Cerebellar nuclear complex (tissue), 1 donor: Measurements from ENCODE around the gene PXDC1.

Experiments
- DNase-seq, 2 experiments: peaks; one replicate each; lab custom pipeline; 2025; lab: John Stamatoyannopoulos, UW

The PXDC1 gene

GRCh38 chr6:3751077-3751729, at the start of gene PXDC1:
PXDC1 (minus strand) TSS chr6:3751713; CDS start chr6:3751531, 182 bp downstream.
- no peak for DNase-seq

GRCh38 chr6:3800850-3801591, 49.5 kb upstream of the PXDC1 start:
- DNase-seq: no peak

DNA sequence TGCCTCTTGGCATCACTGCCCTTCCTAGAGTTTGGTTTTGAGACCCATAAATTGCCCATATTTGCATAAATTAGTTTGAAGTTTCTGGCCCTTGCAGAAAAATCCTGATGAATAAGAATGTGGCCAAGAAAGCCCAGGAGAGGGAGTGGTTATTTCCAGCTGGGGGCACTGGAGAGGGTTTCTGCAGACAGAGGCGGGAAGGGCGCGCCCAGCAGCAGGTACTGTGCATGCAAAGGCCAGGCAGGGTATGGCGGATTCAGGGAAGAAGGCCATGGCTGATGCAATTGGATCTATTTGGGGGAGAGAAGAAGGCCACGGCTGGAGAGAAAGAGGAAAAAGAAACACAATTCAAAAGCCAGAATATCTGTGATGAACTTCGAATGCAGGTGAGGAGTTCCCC, 48.2 kb upstream of the PXDC1 start:
- no peak for DNase-seq

GRCh38 chr6:3798055-3798919, 46.8 kb upstream of the PXDC1 start:
- DNase-seq: no peak

DNA sequence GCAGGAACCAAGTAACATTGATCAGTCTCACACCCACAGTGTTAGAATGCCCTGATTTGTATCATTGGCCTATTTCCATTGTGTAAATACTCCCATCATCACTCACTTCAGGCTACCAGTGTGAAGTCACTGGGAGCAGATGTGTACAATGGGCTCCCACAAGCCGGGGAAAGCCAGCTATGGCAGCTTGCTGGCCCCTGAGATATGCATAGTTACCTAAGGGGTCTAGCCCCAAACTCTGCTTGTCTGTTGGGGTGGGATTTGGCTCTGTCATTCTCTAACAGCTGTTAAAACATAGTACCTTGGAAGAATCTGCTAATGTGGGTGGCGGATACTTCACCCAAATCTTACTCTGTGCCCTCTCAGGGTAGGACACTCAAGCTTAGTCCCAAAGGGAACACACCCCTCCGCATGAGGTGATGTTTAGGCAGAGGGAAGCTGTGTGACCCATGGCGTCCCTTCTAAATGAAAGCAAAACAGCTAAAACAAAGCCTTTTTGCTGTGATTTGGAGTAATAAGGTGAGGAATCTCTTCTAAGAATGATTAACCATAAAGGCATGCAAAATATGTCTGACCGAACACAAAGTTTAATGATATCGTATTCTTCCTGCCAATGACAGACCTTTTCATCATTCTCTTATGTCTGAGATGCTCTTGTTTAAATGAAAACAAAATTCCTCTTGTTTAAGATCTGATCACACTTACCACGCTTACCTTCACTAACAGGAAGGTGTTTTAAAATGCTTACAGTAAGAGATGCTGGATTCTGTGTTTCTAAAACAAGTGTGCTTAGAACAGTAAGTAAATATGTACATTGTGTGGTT, 45.9 kb upstream of the PXDC1 start:
- no peak for DNase-seq

- no peak for DNase-seq
Measured at GRCh38 chr6:3796719-3797041, 45.2 kb upstream of the PXDC1 start.

DNA sequence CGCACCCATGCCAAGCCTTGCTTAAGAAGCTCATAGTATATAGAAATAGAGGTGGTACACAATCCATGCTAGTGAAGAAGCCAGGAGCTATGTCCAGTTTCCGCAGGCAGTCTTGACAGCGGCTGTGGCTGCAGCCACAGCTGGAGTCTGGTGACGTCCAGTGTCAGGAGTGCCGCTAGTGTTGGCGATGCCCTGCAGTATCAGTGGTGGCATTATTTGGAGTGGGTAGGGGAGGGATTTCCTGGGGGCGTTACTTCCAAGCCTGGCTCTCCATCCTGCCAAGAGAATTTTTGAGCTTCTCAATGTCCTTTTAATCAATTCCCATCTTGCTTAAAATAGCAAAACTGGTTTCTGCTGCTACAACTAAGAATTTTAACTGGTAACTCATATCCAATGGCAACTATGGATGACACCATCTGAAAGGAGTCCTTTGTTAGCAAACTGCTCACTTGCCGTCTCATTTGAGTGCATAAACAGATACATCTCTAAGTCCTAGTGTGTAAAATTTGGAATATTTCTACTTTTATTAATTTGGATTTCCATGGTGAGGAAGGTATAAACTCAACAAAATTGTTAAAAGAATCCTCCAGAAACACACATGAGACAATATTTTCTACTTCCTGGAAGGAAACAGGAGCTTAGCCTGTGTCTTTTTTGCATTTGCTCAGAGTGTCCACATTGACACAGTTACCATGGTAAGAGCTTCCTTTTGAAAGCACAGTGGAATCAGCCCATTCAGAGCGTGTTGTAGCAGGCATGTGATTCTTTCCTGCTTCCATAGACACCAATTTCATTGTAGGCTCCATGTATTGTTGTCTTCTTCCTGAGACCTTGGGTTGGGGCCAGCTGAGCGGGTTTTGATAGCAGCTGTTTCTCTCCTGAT, 44.6 kb upstream of the PXDC1 start:
- DNase-seq: no peak

DNA sequence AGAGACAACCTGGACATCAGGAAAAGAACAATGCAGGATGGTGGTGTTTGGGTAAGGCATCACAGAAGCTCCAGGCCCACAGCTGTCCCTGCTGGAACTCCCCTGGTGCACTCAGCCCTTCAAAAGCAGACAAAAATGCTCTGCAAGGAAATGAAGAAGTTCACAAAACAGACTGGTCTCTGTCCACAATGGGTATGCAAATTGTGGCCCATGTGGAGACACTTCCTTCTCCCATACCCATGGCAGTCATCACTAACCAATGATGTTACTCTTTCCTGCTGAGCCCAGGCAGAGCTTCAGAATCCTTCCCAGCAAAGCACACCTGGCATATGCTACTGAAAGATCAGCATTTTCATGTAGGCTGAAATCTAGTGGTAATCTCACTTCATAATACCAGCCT, 42.6 kb upstream of the PXDC1 start:
- no peak for DNase-seq

DNA sequence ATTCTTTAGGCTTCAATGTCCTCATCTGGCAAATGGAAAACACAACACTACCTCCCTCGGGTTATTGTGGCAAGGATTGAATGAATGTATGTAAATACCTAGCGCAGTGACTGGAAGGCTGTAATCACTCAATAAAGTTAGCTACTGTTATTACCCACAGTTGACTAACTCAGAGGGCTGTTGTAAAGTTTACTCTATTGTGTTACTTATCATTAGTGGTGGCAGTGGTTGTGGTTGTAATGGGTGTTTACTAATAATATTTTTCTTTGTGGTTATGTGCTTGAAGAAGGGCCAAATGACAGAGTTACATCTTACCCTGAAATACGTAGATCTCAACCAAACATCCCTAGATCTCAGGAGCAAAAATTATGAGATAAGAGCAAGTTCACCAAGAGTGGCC, 42.0 kb upstream of the PXDC1 start:
- DNase-seq: no peak

- no peak for DNase-seq
Measured at GRCh38 chr6:3791526-3792203, 40.2 kb upstream of the PXDC1 start.

- no peak for DNase-seq
Measured at GRCh38 chr6:3789896-3790558, 38.5 kb upstream of the PXDC1 start.

DNA sequence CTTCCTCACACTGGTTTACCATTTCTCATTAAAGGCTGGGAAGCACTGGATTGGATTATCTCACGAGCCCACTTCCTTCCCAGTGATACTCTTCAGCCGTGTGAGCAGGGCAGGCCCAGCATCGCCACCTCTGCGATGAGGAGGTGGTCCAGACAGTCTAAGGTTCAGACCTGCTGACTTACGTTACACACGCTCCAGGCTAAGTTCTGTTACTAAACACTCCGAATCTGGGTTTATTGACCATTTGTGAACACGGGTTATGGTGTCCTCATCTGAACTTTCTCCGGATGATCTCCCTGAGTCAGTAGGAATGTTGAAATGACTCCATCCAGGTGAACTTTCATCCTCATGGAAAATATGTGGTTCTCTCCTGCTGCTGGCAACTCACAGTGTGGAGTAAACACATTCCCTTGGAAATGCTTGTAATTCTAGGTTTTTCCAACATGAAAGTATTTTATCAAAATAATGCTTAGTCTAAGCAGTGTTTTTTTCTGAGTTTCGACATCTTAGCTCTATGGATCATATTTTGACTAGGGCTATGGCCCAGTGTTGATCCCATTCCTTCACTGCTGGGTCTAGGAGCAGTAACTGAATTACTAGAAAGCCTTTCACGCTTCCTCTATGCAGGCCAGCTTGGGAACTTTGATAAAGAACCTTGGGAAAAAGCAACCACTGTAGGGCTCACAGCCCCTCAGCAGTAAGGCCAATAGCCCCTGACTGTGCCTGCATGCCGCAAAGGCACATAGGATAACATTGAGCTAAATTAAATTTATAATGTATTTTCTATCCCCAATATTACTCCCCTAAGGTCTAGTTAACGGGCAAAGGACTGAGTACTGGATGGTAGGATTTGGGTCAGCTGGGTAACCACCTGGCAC, 37.7 kb upstream of the PXDC1 start:
- no peak for DNase-seq

GRCh38 chr6:3788408-3789017, 37.0 kb upstream of the PXDC1 start:
- DNase-seq: no peak

GRCh38 chr6:3786141-3786540, 34.6 kb upstream of the PXDC1 start:
- no peak for DNase-seq

DNA sequence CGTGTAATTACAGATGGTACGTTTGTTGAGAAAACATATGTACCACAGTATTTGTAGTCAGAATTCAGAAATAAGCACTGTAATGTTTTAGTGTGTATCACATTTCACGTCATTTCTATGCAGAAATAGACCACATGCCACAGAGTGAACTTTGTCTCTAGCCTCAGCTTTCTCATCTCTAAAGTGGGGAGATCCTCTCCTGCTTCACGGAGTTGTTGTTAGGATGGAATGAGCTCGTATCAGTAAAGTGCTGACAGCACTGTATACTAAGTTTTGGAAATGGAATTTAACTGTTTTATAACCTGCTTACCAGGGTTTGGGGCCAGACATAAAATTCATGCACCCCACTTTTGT, 34.2 kb upstream of the PXDC1 start:
- no peak for DNase-seq

DNA sequence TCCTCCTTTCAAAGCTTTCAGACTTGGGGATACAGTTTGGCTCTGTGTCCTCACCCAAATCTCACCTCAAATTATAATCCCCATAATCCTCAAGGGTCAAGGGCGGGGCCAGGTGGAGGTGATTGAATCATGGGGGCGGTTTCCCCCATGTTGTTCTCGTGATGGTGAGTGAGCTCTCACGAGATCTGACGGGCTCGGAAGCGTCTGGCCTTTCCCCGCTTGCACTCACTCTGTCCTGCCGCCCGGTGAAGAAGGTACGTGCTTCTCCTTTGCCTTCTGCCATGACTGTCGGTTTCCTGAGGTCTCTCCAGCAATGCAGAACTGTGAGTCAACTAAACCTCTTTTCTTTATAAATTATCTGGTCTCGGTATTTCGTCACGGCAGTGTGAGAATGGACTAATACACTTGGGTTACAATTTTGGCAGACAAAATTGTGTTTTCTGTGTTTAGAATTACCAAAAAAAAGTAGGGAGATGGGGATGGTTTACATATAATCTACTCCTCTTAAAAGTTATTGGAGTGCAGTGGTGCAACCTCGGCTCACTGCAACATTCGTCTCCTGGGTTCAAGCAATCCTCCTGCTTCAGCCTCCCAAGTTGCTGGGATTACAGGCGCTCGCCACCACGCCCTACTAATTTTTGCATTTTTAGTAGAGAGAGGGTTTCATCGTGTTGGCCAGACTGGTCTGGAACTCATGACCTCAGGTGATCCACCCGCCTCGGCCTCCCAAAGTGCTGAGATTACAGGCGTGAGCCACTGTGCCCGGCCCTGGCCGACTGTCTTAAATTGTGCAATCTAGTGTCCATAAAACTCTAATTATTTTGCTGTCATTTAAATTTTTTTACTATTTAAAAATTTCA, 33.6 kb upstream of the PXDC1 start:
- DNase-seq: no peak

DNA sequence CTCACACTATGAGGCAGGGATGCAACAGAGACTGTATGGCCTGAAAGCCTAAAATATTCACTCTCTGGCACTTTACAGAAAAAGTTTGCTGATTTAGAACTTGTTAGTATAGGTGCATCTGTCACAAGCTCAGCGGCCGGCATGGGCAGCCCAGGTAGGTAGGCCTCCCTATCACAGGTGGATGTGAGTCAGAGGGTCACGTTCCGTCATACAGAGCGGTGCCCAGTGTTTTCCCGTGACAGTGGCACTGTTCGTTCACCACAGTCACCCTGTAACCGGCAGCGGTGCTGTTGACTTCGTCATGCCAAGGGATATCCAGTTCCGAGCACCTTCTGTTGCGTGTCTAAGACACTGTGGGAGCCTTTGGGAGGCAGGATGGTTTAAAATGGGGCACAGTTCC, 32.9 kb upstream of the PXDC1 start:
- DNase-seq: no peak
